ENCODE results near the gene RGS1.
"Not testable (repeated sequence)": the region's sequence is repeated elsewhere in the genome, so short reads cannot be mapped to it uniquely, and the experiment has no call there.

RGS1 gene

GRCh38 chr1:192575499-192576189, at the start of gene RGS1:
TSS of gene RGS1 (plus strand) at chr1:192575773. CDS start at chr1:192575793, 20 bp downstream.
- peak within 1 kb of the TSS; percentile 61 for H3K4me3 ChIP-seq (ENCODE audit: low read length)
- peak within 1 kb of the TSS; percentile 89 for H3K27ac ChIP-seq (ENCODE audit: low read depth, low read length)
- H3K27me3 ChIP-seq (ENCODE audit: control insufficient read depth, insufficient read depth, low read length) = no peaks in the 10 kb centered on the region
- no peak within 1 kb of the TSS for H3K9ac ChIP-seq (ENCODE audit: low read length)
- H3K4me1 ChIP-seq (ENCODE audit: control insufficient read depth, insufficient read depth, low read length) = peaks cover 8% of the 10 kb centered on the region
- H3K36me3 ChIP-seq (ENCODE audit: control insufficient read depth, insufficient read depth, low read length) = peaks cover 2% of the 10 kb centered on the region

- Histone ChIP-seq H3K4me1 (ENCODE audit: control insufficient read depth, insufficient read depth, low read length) (peaks cover 21% of the 10 kb centered on the region), H3K27ac (ENCODE audit: low read depth, low read length) (peak overlapping the region; percentile 28)
Measured at GRCh38 chr1:192527111-192527795, 48.3 kb upstream of the RGS1 start.

GRCh38 chr1:192527950-192528349, 47.6 kb upstream of the RGS1 start:
- no peak overlapping the region for H3K9ac ChIP-seq (ENCODE audit: low read length)
- no peaks in the 10 kb centered on the region for H3K27me3 ChIP-seq (ENCODE audit: control insufficient read depth, insufficient read depth, low read length)
- H3K4me3 ChIP-seq (ENCODE audit: low read length) = no peak overlapping the region
- peak overlapping the region; percentile 28 for H3K27ac ChIP-seq (ENCODE audit: low read depth, low read length)
- H3K4me1 ChIP-seq (ENCODE audit: control insufficient read depth, insufficient read depth, low read length) = peaks cover 21% of the 10 kb centered on the region
- H3K36me3 ChIP-seq (ENCODE audit: control insufficient read depth, insufficient read depth, low read length) = no peaks in the 10 kb centered on the region

More at GRCh38 chr1:192527111-192527795, 48.3 kb upstream of the RGS1 start:
- H3K36me3 ChIP-seq (ENCODE audit: control insufficient read depth, insufficient read depth, low read length) = no peaks in the 10 kb centered on the region
- no peaks in the 10 kb centered on the region for H3K27me3 ChIP-seq (ENCODE audit: control insufficient read depth, insufficient read depth, low read length)
- H3K9ac ChIP-seq (ENCODE audit: low read length) = no peak overlapping the region
- H3K4me3 ChIP-seq (ENCODE audit: low read length) = no peak overlapping the region

- Histone ChIP-seq H3K36me3 (ENCODE audit: control insufficient read depth, insufficient read depth, low read length) (no peaks in the 10 kb centered on the region), H3K9ac (ENCODE audit: low read length) (no peak overlapping the region), H3K4me1 (ENCODE audit: control insufficient read depth, insufficient read depth, low read length) (peaks cover 21% of the 10 kb centered on the region), H3K27me3 (ENCODE audit: control insufficient read depth, insufficient read depth, low read length) (no peaks in the 10 kb centered on the region), H3K4me3 (ENCODE audit: low read length) (no peak overlapping the region), H3K27ac (ENCODE audit: low read depth, low read length) (peak overlapping the region; percentile 87)
Measured at GRCh38 chr1:192529031-192529755, 46.4 kb upstream of the RGS1 start.

GRCh38 chr1:192529811-192530210, 45.8 kb upstream of the RGS1 start:
- Histone ChIP-seq H3K36me3 (ENCODE audit: control insufficient read depth, insufficient read depth, low read length) (no peaks in the 10 kb centered on the region), H3K27me3 (ENCODE audit: control insufficient read depth, insufficient read depth, low read length) (no peaks in the 10 kb centered on the region), H3K9ac (ENCODE audit: low read length) (no peak overlapping the region), H3K4me3 (ENCODE audit: low read length) (no peak overlapping the region), H3K4me1 (ENCODE audit: control insufficient read depth, insufficient read depth, low read length) (peaks cover 25% of the 10 kb centered on the region), H3K27ac (ENCODE audit: low read depth, low read length) (peak overlapping the region; percentile 87)

- peak overlapping the region; percentile 87 for H3K27ac ChIP-seq (ENCODE audit: low read depth, low read length)
Measured at GRCh38 chr1:192530254-192530653, 45.3 kb upstream of the RGS1 start.

GRCh38 chr1:192531037-192531703, 44.4 kb upstream of the RGS1 start:
- not testable (repeated sequence) for H3K9ac ChIP-seq (ENCODE audit: low read length)

More at GRCh38 chr1:192530254-192530653, 45.3 kb upstream of the RGS1 start:
- no peak overlapping the region for H3K9ac ChIP-seq (ENCODE audit: low read length)
- H3K36me3 ChIP-seq (ENCODE audit: control insufficient read depth, insufficient read depth, low read length) = no peaks in the 10 kb centered on the region
- no peak overlapping the region for H3K4me3 ChIP-seq (ENCODE audit: low read length)
- H3K27me3 ChIP-seq (ENCODE audit: control insufficient read depth, insufficient read depth, low read length) = no peaks in the 10 kb centered on the region
- H3K4me1 ChIP-seq (ENCODE audit: control insufficient read depth, insufficient read depth, low read length) = peaks cover 27% of the 10 kb centered on the region

GRCh38 chr1:192534666-192535065, 40.9 kb upstream of the RGS1 start:
- Histone ChIP-seq H3K9ac (ENCODE audit: low read length) (no peak overlapping the region), H3K27ac (ENCODE audit: low read depth, low read length) (peak overlapping the region; percentile 57), H3K36me3 (ENCODE audit: control insufficient read depth, insufficient read depth, low read length) (no peaks in the 10 kb centered on the region), H3K4me1 (ENCODE audit: control insufficient read depth, insufficient read depth, low read length) (peaks cover 29% of the 10 kb centered on the region), H3K27me3 (ENCODE audit: control insufficient read depth, insufficient read depth, low read length) (no peaks in the 10 kb centered on the region), H3K4me3 (ENCODE audit: low read length) (no peak overlapping the region)

More at GRCh38 chr1:192531037-192531703, 44.4 kb upstream of the RGS1 start:
- not testable (repeated sequence) for H3K36me3 ChIP-seq (ENCODE audit: control insufficient read depth, insufficient read depth, low read length); H3K4me3 ChIP-seq (ENCODE audit: low read length); H3K27me3 ChIP-seq (ENCODE audit: control insufficient read depth, insufficient read depth, low read length)
- Histone ChIP-seq H3K27ac (ENCODE audit: low read depth, low read length) (peak overlapping the region; percentile 87), H3K4me1 (ENCODE audit: control insufficient read depth, insufficient read depth, low read length) (peaks cover 27% of the 10 kb centered on the region)

GRCh38 chr1:192535916-192536664, 39.5 kb upstream of the RGS1 start:
- Histone ChIP-seq H3K27ac (ENCODE audit: low read depth, low read length) (no peak overlapping the region), H3K36me3 (ENCODE audit: control insufficient read depth, insufficient read depth, low read length) (no peaks in the 10 kb centered on the region), H3K9ac (ENCODE audit: low read length) (no peak overlapping the region), H3K27me3 (ENCODE audit: control insufficient read depth, insufficient read depth, low read length) (no peaks in the 10 kb centered on the region), H3K4me1 (ENCODE audit: control insufficient read depth, insufficient read depth, low read length) (peaks cover 28% of the 10 kb centered on the region), H3K4me3 (ENCODE audit: low read length) (no peak overlapping the region)

- Histone ChIP-seq H3K36me3 (ENCODE audit: control insufficient read depth, insufficient read depth, low read length) (no peaks in the 10 kb centered on the region), H3K4me1 (ENCODE audit: control insufficient read depth, insufficient read depth, low read length) (peaks cover 28% of the 10 kb centered on the region), H3K9ac (ENCODE audit: low read length) (no peak overlapping the region), H3K27me3 (ENCODE audit: control insufficient read depth, insufficient read depth, low read length) (no peaks in the 10 kb centered on the region), H3K4me3 (ENCODE audit: low read length) (no peak overlapping the region), H3K27ac (ENCODE audit: low read depth, low read length) (peak overlapping the region; percentile 89)
Measured at GRCh38 chr1:192538407-192539296, 36.9 kb upstream of the RGS1 start.
